Measurements from ENCODE around the gene ANKRD27.

Gene ANKRD27

DNA sequence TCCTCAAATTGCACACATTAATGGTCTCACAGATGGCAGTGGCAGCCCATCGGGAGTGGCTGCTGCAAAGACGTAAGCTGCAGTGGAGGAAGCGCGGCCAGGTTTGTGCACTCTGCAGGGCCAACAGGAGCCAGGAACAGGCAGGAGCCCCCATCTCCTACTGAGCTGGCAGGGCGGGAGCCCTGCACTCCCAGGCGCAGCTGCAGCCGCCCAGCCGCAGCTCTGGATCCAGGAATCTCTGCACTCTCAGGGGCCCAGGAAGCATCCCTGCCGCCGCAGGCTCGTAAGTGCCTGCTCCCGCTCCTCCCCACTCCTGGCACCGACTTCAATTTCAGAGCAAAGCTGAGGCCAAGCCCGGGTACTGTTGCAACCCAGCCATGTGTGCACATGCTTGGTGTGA is 37.5 kb downstream of the ANKRD27 start:
- no peak overlapping the region for H3K4me3 ChIP-seq (ENCODE audit: low read depth, low read length)
- TF ChIP-seq, protein P1, sequence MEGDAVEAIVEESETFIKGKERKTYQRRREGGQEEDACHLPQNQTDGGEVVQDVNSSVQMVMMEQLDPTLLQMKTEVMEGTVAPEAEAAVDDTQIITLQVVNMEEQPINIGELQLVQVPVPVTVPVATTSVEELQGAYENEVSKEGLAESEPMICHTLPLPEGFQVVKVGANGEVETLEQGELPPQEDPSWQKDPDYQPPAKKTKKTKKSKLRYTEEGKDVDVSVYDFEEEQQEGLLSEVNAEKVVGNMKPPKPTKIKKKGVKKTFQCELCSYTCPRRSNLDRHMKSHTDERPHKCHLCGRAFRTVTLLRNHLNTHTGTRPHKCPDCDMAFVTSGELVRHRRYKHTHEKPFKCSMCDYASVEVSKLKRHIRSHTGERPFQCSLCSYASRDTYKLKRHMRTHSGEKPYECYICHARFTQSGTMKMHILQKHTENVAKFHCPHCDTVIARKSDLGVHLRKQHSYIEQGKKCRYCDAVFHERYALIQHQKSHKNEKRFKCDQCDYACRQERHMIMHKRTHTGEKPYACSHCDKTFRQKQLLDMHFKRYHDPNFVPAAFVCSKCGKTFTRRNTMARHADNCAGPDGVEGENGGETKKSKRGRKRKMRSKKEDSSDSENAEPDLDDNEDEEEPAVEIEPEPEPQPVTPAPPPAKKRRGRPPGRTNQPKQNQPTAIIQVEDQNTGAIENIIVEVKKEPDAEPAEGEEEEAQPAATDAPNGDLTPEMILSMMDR (IDR thresholded peaks at IDR 0.05; ENCODE audit: low read depth, low read length, missing control alignments): no peak
- no peak for DNase-seq (ENCODE audit: low read depth)

DNA sequence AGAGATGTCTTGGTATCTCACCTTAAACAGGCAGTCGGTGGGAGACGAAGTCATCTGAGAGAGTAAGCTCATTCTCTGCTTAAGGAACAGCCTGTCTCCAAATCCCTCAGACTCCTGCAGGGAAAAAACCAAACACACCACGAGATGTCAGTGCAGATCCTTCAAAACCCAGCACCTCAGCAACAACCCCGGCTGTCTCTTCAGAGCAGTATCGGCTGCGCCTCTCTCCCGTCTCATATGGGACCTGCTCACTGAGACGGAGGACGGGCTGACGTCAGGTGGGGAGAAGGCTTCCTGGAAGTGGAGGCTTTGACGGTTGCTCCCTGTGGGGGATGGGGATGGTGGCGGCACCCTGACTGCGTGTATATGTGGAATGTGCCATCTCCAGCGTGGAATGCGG is 43.6 kb downstream of the ANKRD27 start:
- TF ChIP-seq, protein P1 (IDR thresholded peaks at IDR 0.05; ENCODE audit: low read depth, low read length, missing control alignments): no peak
- no peak for DNase-seq (ENCODE audit: low read depth)
- no peak overlapping the region for H3K4me3 ChIP-seq (ENCODE audit: low read depth, low read length)

DNA sequence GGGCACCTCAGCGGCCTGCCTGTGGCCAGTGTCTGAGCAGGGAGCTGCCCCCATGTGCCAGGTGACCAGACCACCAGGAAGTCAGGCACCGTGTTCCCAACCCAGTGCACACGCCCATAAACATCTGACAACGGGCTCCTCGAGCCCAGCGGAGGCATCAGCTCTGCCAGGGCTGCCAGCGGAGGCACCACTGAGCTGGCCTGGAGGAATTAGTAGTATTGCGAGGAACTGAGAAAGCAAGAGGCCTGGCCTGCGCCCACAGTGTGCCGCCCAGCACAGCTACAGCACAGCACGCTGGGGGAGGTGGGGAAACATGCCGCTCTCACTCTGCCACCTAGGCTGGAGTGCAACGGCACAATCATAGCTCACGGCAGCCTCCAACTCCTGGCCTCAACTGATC is 44.6 kb downstream of the ANKRD27 start:
- H3K4me3 ChIP-seq (ENCODE audit: low read depth, low read length): no peak overlapping the region
- TF ChIP-seq, protein P1 (IDR thresholded peaks at IDR 0.05; ENCODE audit: low read depth, low read length, missing control alignments): no peak
- no peak for DNase-seq (ENCODE audit: low read depth)

DNA sequence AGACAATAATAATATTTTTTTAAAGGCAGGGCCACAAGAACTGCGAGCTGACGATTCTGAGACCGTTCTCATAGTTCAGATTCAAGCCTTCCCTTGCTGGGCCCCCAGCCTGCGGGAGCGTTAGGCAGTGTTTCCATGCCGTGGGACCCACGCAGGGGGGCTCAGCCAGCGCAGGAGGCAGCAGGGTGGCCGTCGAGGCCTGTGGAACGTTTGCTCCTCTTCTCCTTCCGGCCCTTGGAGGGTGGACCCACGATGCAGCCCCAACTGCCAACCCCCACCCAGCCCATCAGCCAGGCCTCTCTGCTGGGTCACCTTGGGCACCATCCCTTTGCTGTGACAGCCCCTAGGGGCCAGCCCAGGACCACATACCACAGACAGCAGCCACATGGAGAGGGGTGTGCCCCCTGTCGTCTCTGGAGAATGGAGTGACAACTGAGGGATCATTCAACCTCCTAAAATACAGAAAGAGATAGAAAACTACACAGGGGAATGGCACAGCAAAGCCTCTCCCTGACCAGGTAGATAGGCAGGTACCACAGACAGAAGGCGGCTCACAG is 47.2 kb downstream of the ANKRD27 start:
- DNase-seq (ENCODE audit: low read depth): no peak
- no peak overlapping the region for H3K4me3 ChIP-seq (ENCODE audit: low read depth, low read length)
- TF ChIP-seq, protein P1 (IDR thresholded peaks at IDR 0.05; ENCODE audit: low read depth, low read length, missing control alignments): no peak

DNA sequence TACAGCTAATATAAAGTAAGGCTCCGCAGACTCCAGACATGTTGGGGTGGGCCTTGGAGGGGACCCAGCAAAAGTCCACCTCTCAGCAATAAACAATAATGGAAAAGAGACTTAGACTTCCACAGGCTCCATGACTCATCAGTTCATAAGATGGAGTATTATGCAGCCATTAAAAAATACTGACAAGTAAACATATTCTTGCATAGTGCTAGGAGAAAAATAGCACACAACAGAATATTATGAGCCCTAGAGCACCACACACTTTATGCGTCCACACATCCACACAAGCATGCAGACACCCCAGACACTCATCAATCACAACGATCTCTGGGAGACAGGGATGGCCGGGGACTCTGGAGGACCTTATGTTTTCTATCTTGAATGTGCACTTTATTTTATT is 48.0 kb downstream of the ANKRD27 start:
- DNase-seq (ENCODE audit: low read depth): no peak
- TF ChIP-seq, protein P1 (IDR thresholded peaks at IDR 0.05; ENCODE audit: low read depth, low read length, missing control alignments): no peak
- no peak overlapping the region for H3K4me3 ChIP-seq (ENCODE audit: low read depth, low read length)

DNA sequence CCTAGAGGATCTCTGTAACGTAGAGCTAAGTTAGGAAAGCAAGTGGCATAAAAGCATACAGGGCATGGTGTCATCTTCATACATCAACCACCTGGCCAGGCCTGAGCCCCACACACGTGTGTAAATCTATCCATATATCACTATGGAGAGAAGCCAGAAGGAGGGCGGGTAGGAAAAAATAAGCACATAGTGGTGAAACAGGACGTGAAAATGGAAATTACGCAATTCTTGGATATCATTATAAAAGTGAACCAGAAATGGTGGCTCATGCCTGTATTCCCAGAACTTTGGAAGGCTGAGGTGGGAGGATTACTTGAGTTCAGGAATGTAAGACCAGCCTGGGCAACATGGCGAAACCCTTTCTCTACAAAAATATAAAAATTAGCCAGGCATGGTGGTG is 50.6 kb downstream of the ANKRD27 start:
- no peak for DNase-seq (ENCODE audit: low read depth)
- no peak overlapping the region for H3K4me3 ChIP-seq (ENCODE audit: low read depth, low read length)
- TF ChIP-seq, protein P1 (IDR thresholded peaks at IDR 0.05; ENCODE audit: low read depth, low read length, missing control alignments): no peak

DNA sequence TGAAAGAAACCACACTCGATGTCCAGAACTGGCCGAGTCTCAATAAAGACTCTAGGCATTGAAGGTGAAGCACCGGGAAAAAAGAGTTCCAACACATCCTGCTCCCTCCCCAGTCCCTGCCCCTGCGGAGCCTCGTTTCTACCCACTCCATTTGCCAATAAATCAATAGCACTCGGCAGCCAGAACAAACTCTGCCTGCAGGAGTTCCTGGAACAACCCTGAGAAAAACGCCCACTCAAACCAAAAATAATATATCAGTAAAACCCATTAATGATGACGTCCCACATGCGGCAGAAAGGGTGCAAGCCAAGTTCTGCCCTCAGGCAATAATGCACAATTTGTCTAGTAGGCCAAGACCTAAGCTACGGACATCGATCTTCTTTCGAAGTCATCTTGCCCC is 53.0 kb downstream of the ANKRD27 start:
- TF ChIP-seq, protein P1 (IDR thresholded peaks at IDR 0.05; ENCODE audit: low read depth, low read length, missing control alignments): no peak
- DNase-seq (ENCODE audit: low read depth): no peak
- H3K4me3 ChIP-seq (ENCODE audit: low read depth, low read length): no peak overlapping the region
